DMS153 treated with DMSO at 0.1 percent for 48 hours (cell line): ENCODE data around the gene R3HDM1.
A peak's percentile ranks its signal among the peaks of the same experiment; 100 is the strongest.
"Not testable (repeated sequence)": the region's sequence is repeated elsewhere in the genome, so short reads cannot be mapped to it uniquely, and the experiment has no call there.

ENCODE experiments used
- DNase-seq: peaks from one replicate; lab custom pipeline; 2025; ENCODE audit not compliant: unreplicated experiment; lab: John Stamatoyannopoulos, UW

The R3HDM1 gene

DNA sequence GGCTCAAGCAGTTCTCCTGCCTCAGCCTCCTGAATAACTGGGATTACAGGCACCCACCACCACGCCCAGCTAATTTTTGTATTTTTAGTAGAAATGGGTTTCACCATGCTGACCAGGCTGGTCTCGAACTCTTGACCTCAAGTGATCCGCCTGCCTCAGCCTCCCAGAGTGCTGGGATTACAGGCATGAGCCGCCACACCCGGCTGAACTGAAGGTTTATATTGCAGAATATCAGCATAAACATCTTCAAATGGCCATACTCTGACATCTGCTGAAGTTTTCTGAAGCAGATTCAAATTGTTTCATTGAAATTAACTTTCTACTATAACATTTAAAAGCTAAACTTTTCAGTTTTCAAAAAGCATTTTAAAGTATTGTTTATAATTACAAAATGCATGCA, 172.8 kb downstream of the R3HDM1 start:
- not testable (repeated sequence) for DNase-seq

GRCh38 chr2:135708159-135708558, 176.9 kb downstream of the R3HDM1 start:
- DNase-seq: no peak

GRCh38 chr2:135709992-135710391, 178.7 kb downstream of the R3HDM1 start:
- no peak for DNase-seq

DNA sequence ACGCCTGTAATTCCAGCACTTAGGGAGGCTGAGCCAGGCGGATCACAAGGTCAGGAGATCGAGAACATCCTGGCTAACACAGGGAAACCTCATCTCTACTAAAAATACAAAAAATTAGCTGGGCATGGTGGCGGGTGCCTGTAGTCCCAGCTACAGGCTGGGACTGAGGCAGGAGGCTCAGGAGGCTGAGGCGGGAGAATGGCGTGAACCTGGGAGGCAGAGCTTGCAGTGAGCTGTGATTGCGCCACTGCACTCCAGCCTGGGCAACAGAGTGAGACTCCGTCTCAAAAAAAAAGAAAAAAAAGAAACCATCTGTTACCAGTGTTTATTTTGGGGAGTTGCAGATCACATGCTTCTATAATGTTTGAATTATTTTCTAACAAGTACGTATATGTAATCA, 183.8 kb downstream of the R3HDM1 start:
- not testable (repeated sequence) for DNase-seq

DNA sequence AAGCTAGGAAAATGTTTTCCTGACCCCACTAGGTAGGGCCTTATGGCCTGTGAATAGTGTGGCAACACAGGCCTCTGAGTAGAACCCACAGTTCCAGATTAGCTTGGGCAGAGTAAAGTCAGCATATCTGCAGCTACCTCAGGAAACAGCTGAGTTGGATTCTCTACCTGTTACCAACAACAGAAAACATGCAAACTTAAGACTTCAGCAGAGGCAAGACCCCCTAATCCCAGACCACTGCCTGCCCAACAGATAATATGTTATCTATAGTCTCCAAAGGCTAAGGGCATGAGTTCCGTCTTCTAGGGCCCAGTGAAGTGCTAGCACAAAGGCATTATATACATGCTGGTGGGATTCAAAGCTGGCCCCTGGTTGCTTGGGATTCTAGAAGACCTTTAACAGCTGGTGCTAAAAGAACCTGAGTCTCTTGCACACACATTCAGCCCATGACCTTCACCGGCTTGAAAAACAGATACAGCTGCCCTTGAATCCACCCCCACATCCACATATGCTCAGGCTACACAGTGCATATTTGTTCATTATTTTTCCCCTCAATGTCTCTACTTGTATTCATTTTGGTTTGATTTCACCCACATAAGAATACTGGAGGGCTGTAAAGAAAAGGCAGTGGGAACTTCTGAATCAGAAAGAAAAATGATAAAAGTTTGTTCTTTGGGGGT, 196.9 kb downstream of the R3HDM1 start:
- DNase-seq: no peak

DNA sequence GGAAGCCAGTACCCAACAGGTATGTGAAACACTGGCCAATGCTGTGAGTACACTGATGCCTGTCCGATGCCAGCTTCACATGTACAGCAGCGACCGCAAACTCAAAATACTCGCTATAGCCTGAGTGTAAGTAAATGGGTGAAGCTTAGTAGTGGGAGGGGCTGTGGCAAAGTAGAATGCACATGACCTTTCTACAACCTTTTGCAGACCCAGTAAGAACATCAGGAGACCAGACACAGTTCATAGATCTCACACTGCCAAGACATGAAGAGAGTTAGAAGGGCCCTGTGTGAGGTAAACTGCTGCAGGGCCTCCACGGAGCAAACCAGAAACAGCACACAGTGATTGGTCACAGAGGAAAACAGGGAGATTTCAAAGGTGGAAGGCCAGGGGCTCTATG, 201.3 kb downstream of the R3HDM1 start:
- no peak for DNase-seq

GRCh38 chr2:135733045-135733444, 201.8 kb downstream of the R3HDM1 start:
- DNase-seq: no peak

DNA sequence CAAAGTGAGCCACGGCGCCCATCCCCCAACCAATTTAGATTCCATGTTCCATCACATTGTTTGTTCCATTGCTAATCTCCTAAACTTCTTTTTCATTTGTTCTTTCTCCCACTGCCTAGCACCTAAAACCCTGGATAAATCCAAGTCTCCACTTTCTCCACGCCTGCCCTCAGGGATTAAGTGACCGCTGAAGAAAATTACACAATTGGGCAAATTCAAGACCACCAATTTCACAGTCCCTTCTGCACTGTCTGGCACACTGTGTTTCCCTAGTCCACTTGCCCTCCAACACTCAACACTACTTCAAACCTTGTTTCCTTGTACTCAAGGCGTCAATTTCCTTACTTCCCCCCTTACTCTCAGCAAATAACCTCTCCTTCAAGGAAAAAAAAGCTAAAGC, 205.3 kb downstream of the R3HDM1 start:
- DNase-seq: no peak

DNA sequence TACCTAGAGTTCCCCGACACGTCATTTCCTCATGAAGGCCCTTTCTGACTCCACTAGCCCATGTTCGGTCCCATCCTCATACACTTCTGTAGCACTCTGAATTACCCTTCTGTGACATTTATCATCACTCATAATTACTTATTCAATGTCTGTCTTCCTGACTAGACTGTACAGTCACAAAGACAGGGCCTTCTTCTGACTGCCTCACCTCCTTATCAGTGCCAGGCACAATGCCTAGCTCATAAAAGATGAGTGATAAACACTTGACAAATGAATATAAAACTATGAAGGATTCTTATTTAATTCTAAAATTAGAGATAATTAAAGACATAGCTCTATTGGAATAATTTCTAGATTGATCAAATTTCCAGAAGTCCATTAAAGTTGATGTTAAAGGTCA, 208.9 kb downstream of the R3HDM1 start:
- no peak for DNase-seq

- no peak for DNase-seq
Measured at GRCh38 chr2:135741043-135741394, 209.7 kb downstream of the R3HDM1 start.

DNA sequence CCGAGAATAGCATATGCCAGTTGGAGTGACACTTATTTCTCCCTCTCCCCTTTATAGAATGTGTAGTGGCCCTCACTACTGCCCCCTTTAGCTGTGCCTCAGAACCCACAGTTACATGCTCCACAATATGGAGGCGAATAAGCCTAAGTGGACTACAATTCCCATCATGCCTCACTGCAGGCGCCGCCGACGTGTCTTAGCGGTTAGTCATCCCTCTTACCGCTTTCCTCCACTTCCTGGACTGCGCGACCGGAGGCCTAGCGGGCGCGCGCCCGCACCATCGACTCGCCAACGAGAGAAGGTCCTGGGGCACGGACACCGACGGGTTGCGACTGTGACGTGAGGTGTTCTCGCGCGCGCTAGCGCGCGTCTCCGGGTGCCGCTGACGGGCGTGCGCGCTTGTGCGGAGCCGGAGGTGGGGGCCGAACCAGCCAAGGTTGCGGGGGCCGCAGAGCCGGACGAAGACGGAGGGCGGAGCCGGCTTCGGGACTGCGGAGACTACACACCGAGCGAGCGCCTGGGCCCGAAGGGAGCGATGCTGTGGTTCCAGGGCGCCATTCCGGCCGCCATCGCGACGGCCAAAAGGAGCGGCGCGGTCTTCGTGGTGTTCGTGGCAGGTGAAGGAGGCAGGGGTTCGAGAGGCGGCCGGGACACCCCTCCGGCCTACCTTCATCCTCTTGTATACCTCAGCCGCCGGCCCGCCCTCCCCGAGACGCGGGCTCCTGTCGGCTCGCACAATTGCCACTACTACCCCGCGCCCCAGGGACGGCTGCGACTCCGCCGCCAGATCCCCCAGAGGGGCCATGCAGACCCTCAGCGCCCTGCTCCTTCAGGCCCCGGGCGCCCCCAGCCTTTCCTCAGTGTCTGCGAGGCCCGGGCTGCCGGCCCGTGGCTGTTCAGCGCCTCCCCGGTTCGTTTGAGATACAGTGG, 210.4 kb downstream of the R3HDM1 start, which contains the start of gene UBXN4:
TSS of gene UBXN4 (plus strand) at position 461 of the 930 bp plus-strand sequence. CDS start at position 536, 75 bp downstream.
- peak; percentile 89 for DNase-seq

DNA sequence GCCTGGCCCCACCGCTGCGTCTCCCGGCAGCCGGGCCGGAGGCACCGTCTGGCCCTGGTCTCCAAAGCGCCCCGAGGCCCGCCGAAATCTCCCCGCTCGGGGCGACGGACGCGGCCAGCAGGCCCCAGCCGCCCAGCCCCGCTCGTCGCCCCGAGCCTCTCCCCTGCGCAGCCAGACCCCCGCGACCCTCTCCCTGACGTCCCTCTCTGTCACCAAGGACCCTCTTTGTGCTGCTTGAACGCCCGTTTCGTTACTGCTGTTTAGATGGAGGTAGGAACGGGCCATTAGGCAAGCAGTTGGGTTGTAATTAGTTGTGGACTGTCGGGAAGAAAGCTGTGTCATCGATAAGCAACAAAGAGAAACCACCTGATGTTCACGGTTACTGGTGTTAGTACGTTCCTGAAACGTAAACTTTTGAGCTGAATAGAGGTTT, 211.1 kb downstream of the R3HDM1 start:
- DNase-seq: no peak

DNA sequence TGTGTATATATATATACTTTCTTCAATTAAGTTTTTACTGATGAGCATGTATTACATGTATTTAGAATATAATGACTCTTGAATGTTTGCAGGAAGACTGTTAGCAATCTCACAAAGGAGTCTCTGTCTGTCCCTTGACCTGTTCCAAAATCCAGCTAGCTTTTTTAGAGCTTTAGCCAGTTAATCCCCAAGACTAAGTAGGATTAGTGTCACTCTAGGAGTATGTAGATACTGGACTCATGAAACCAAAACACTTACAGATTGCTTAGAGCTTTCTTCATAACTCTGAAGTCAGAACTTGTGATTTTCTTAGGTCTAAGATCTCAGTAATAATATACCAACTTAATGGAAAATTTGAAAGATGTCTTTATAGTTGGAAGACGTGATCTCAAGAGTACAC, 212.6 kb downstream of the R3HDM1 start:
- DNase-seq: no peak

- DNase-seq: no peak
Measured at GRCh38 chr2:135744760-135745314, 213.6 kb downstream of the R3HDM1 start.

DNA sequence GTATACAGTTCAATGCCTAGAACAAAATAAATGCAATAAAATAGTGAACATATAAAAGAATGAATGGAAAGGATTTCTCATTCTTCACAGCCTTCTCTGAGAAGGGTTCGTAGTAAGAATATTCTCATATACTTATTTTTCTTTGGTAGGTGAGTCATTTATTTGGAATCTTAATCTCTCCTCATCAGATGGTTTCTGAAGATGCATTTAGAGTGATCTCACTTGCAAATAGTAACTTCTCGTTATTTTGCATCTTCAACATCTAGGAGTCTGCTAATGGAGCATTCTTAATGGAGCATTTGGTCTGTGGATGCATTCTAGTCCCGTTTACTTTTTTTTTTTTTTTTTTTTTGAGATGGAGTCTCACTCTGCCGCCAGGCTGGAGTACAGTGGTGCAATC, 214.3 kb downstream of the R3HDM1 start:
- no peak for DNase-seq

- DNase-seq: no peak
Measured at GRCh38 chr2:135755573-135755972, 224.3 kb downstream of the R3HDM1 start.

DNA sequence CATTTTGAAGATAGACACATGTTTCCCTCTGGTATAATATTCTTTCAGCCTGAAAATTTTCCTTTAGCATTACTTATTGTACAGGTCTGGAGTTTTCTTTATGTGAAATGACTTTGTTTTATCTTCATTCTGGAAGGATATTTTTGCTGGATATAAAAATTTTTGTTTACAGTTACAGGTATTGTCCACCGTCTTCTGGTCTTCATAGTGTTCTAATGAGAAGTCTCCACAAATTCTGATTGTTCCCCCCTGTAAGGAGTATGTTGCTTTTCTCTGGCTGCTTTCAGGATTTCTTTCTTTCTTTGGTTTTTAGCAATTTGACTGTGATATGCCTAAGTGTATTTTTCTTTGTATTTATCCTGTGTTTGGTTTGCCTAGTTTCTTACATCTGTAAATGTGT, 225.4 kb downstream of the R3HDM1 start:
- no peak for DNase-seq

DNA sequence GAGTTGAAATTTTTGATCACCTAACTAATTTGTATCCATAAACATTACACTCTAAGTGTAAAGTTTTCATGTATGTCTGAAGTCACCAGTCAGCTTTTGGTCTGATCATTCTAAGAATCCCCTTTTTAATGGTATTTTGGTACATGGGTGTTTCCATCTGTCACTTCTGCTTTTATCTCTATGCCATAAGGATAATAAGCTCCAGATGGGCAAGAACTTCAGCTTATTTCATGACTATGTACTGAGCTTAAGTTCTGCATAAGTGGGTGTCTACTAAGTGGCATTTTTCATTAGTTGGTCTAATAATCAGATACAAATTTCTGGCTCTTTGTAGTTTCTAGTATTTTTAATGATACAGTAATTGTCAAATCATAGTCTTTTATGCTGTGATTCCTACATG, 230.7 kb downstream of the R3HDM1 start:
- DNase-seq: no peak

- DNase-seq: no peak
Measured at GRCh38 chr2:135762530-135762929, 231.2 kb downstream of the R3HDM1 start.

DNA sequence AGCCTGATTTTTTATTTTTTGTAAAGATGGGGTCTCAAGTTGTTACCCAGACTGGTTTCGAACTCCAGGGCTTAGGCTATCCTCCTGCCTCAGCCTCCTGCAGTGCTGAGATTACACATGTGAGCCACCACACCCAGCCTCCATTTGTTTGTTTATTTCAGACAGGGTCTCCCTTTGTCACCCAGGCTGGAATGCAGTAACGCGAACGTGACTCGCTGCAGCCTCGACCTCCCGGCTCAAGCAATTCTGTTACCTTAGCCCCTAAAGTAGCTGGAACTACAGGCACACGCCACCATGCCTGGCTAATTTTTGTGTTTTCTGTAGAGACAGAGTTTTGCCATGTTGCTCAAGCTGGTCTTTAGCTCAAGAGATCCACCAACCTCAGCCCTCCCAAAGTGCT, 237.6 kb downstream of the R3HDM1 start:
- DNase-seq: no peak

GRCh38 chr2:135773319-135773718, 242.0 kb downstream of the R3HDM1 start:
- no peak for DNase-seq

DNA sequence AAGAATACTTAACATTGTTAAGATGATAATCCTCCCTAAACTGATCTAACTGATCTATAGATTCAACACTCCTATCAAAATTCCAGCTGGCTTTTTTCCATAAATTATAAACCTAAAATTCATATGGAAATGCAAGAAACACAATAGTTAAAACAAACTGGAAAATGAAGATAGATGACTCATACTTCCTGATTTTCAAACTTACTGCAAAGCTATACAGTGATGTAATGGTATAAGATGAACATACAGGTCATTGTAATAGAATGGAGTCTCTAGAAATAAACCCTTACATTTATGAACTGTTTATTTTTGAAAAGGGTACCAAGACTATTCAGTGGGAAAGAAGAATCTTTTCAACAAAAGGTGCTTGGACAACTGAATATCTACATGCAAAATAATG, 242.6 kb downstream of the R3HDM1 start:
- DNase-seq: no peak
